ENCODE results near the gene CREB5.
"Not testable (repeated sequence)": the region's sequence is repeated elsewhere in the genome, so short reads cannot be mapped to it uniquely, and the experiment has no call there.

The CREB5 gene

DNA sequence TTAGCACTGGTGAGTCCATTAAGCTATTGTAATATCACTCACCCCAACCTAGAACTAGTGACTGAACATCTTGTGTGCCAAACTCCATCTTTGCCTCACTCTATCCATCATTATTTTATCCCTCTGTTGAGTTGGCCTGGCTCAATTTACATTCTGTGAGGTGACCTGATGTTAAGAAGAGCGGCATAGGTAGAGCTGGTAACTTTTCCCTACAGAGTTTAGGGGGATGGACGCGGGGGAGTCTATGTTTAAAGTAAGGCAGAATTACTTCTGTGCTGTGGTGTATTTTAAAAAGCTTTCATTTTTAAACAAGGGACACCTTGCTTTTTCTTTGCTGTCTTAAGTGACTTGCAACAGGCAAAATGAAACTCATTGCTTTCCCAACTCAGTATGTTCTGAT, 186.3 kb downstream of the CREB5 start:
- in situ Hi-C loops (cut with MboI; ENCODE audit: low sequenced_read_pairs) = no loop called here

DNA sequence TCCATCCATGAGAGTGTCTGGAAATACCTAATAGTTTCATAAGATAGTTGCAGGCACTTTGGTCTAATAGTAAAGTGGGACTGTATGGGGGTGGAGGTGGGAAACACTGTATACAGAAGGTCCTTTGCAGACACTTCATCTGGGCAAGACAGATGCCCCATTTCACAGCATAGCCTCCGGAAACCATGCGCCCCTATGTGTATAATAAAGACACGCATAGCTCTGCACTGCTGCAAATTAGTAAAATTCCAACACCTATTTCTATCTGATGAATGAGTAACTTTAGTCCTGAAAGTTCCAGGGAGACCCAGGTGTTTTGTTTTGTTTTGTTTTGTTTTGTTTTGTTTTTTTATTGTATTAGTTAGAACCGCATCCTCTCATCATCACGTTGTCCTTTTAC, 187.1 kb downstream of the CREB5 start:
- in situ Hi-C loops (cut with MboI; ENCODE audit: low sequenced_read_pairs) = no loop called here

DNA sequence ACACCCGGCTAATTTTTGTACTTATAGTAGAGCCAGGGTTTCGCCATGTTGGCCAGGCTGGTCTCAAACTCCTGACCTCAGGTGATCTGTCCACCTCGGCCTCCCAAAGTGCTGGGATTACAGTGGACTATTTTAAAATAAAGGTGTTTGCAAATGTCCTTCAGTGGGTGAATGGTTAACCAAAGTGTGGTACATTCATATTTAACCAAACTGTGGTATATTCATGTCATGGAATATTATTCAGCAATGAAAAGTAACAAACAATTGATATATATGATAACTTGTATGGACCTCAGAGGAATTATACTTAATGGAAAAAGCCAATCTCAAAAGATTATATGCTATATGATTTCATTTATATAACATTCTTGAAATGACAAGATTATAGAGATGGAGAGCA, 190.0 kb downstream of the CREB5 start:
- in situ Hi-C loops (cut with MboI; ENCODE audit: low sequenced_read_pairs) = no loop called here

DNA sequence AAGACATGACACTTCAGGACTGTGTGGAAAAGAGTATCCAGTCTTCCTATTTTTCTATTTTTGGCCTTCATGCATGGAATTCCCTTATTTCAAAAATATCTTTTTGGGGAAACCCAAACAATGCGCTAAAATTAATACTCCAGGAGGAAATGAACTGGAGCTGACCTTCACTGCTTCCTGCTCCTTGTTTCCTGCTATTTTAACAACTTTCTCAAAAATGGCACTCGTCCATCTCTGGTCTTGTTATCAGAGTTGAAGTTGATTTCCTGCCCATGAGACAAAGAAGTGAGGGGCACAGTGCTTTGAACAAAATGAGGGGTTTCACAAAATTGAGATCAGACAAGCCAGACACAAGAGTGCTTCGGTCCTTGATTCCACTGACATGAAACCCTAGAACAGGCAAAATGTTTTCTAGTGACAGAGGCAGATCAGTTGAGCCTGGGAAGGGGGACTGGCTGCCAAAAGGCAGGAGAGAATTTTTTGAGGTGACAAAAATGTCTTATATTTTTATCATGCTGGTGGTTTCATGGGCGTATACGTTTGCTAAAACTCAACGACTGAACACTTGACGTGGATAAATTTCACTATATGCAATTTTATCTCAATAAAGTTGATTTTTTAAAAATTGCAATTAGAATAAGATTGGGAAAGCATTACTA, 193.2 kb downstream of the CREB5 start:
- in situ Hi-C loops (cut with MboI; ENCODE audit: low sequenced_read_pairs) = no loop called here

DNA sequence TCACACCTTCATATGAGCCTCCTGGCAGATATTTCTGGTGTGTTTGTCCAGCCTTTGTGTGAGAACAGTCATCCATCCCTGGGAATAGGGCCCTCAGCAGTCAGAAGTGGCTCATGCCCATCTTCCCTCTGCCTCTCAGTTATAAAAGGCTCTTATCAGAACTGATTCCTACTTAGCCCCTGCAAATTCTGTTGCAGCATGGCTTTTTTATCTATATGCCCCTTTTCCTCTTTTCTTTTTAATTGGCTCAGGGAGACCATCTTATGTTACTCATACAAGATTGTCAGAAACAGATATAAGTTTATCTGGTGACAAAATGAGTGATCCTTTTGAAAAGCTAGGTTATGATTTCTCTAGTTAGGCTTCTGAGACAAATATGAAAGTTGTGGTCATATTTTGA, 194.1 kb downstream of the CREB5 start:
- in situ Hi-C loops (cut with MboI; ENCODE audit: low sequenced_read_pairs) = no loop called here

DNA sequence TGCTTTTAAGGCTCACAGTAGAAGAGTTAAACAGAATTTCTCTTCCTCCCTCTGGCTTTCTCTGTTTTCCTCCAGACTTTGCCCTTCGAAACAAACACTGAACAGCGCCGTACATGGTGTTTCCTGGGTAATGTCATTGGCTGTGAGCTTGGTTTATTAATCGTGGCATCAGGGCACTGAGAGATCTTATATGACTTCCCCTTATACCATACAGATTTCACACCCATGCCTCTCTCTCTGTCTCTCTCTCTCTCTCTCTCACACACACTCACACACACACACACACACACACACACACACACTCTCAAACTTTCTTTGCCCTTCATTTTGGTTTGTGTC, 195.5 kb downstream of the CREB5 start:
- in situ Hi-C loops (cut with MboI; ENCODE audit: low sequenced_read_pairs) = no loop called here

DNA sequence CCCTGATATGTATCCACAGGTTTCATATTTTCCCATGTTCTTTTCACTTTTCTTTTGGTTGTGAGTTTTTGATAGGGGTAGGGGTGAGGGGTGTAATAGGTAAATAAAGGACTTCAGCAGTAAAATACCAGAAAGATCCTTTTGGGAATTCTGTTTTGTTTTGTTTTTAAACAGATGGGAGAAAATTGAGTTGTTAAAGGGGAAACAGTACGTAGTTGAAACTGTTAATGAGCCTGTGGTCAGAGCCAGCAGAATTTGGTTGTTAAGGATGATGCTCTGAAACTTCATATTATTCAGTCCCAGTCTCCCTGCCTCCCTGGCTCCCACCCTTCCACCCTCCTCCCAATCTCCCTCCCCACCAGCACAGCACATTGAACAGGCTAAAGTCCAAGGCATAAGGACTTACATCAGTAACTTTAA, 195.9 kb downstream of the CREB5 start:
- in situ Hi-C loops (cut with MboI; ENCODE audit: low sequenced_read_pairs) = no loop called here

DNA sequence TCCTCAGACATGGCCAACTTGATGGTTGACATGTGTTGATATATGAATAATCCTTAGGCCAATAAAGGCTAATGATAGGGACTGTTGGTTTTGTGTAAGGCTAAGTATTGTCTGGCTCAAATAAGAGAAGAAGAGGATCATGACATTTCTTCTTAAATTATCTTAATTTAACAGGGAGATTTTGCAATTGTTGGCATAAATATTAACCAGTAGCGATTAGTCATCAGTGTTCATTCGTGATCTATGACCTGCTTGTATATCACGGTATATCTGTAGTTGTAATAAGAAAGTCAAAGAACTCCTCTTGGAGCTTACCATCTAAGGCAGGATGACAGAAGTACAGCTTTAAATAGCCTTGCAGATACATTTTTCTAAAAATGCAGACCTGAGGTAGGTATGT, 196.4 kb downstream of the CREB5 start:
- in situ Hi-C loops (cut with MboI; ENCODE audit: low sequenced_read_pairs) = no loop called here

DNA sequence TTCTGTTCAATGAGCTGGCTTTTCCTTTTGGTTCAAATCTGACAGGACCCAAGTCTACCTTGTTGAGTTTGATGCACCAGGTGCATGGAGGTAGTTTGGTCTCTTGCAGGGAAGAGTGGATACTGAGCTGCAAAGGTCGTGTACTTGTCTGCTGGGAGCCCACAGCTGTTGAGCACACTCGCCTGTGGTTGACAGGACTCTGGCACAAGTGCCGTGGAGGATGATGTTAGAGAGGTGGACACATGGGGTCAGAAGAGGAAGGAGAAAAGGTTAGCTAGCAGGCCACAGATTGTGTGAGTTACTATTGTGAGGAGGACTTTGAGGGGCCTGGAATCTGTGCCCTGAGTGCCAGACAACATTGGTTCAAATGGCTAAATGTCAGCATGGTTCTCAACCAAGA, 197.3 kb downstream of the CREB5 start:
- in situ Hi-C loops (cut with MboI; ENCODE audit: low sequenced_read_pairs) = no loop called here

DNA sequence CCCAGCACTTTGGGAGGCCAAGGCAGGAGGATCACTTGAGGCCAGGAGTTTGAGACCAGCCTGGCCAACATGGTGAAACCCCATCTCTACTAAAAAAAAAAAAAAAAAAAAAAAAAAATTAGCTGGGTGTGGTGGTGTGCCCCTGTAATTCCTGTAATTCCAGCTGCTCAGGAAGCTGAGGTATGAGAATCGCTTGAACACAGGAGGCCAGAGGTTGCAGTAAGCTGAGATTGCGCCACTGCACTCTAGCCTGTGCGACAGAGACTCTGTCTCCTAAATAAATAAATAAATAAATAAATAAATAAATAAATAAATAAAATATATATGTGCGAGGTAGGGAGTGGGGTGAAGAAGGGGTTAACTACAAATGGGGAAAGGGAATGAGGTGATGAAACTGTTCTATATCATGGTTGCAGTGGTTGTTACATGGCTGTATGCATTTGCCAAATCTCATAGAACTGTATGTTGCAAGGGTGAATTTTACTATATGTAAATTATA, 199.1 kb downstream of the CREB5 start:
- in situ Hi-C loops (cut with MboI; ENCODE audit: low sequenced_read_pairs) = not testable (repeated sequence)

DNA sequence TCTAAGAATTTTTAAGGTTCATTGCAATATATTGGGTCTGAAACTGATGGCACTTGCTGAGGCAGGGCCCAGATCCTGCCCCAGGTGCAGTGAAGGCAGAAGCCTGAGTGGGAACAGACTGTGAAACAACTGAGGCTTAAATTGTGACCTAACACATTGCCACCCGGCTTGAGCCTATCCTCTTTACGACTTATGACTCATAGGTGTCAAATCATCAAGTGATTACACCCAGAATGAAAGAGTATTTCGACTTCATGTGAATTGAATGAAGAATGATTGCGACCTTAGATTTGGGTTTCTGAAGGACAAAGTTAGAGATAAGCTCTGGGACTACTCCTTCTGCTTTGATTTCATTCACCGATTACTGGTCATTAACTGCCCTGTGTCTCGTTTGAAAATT, 200.9 kb downstream of the CREB5 start:
- in situ Hi-C loops (cut with MboI; ENCODE audit: low sequenced_read_pairs) = no loop called here

DNA sequence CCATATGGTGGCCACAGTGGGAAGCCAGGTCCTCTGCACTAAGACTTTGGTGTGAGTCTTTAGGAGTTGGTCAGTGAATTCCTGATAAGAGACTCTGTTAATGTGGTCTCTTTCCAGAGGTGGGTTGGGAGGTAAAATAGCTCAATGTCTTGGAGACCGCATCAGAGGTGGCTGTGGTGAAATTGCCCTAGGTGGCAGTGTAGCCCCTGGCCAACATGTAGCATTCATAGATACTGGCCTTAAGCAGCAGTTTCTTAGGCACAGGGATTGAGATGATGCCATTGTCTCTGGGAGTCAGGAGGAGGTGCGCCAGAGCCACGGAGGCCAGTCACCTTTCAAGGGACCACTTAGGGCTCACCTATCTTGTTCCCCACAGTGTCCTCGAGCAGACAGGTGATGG, 202.8 kb downstream of the CREB5 start:
- in situ Hi-C loops (cut with MboI; ENCODE audit: low sequenced_read_pairs) = no loop called here

DNA sequence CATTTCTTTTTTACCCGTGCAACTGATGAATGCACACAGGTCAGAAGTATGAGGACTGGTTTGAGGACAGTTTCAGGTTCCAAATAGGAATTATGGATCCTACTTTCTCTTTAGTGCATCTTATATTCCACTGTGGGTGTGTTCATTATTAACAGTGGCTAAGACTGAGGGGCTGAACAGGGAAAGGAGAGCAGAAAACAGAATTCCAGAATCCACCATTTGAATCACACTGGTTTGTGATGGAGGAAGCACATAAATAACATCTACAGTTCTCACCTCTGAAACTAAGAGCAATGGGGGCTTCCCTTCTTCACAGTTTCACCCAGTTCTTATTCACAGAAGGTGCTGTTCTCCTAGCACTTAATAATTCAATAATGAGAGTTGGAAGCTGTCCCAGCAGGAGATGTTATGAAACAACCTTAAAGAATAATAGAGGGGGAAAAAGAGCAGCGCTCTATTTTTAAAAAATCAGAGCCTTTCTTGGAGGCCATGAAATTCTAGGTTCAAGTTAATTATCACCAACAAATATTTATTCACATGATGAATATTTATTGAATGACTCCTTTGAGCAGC, 205.1 kb downstream of the CREB5 start:
- in situ Hi-C loops (cut with MboI; ENCODE audit: low sequenced_read_pairs) = no loop called here

DNA sequence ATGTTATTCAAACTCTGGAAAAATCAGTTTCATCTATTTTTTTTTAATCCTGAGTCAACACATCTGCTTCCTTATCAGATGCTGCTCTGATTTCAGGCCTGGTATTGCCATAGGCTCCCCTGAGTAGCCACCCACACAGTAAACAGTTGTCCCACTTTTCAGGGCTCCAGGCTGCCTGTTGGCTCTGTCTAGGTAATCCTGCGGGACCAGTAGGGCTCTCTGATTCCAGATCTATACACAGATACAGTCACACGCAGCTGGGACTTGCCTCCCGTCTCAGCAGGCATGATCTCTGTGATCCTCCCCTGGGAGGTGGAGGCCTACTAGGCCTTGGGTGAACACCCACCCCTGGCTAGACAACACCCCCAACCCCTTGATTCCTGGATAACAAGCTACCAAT, 206.1 kb downstream of the CREB5 start:
- in situ Hi-C loops (cut with MboI; ENCODE audit: low sequenced_read_pairs) = no loop called here

DNA sequence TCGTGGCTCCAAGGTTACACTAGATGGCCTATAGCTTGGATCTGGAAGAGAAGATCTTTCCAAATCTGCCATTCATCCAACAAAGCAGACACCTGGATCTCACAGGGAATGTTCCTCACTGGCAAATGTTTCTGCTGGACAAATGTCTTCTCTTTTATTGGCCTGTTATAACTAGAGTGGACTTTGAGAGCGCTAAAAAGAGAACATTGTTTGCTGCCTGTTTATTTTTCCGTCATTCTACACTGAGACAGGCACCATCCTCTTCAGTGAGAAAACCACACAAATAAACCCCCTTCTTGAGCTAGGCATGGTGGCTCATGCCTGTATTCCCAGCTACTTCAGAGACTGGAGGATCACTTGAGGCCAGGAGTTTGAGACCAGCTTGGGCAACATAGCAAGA, 206.9 kb downstream of the CREB5 start:
- in situ Hi-C loops (cut with MboI; ENCODE audit: low sequenced_read_pairs) = no loop called here

DNA sequence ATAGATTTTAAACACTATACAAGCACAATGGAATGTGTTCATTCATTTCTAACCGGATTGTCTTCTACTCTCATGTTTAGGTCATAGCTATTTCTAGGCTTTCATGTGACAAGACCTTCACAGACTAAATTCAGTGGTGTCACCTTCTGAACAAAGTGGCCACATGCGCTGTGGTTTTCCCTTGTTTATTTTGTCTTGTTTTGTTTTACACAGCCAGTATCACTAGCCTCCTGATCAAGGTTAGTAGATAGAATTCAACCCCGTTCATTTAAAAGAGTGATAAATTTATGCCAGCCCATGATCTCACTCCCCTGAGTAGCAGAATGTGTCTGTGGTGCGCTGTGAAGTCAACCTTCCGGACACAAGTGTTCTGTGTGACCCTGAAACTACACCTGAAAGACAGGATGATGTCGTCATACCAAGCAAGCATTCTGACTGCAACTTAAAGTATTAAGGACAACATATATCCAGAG, 209.1 kb downstream of the CREB5 start:
- in situ Hi-C loops (cut with MboI; ENCODE audit: low sequenced_read_pairs) = no loop called here

DNA sequence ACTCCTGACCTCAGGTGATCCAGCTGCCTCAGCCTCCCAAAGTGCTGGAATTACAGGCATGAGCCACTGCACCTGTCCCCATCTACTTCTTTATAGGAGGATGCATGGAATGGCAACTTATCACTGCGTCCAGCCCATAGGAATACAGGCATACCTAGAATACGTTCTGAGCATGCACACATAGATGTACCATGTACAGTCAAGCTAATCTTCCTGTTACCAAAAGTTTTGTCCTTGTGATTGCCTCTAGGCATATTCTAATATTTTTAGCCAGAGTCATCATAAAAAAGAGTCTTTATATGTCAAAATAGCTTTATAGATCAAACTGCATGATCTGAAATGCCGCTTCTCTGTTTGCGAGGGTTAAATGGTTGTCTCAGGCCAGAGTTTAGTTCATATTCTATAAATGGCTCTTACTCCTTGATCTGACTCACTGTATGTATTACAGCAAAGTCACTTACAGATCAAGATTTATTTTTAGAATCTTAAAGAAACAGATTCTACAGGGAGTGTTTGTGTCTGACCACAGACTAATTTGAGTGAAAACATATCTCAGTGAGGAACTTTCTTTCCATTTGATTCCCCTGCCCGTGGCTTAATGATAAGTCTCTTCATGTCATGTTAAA, 210.9 kb downstream of the CREB5 start:
- in situ Hi-C loops (cut with MboI; ENCODE audit: low sequenced_read_pairs) = no loop called here

DNA sequence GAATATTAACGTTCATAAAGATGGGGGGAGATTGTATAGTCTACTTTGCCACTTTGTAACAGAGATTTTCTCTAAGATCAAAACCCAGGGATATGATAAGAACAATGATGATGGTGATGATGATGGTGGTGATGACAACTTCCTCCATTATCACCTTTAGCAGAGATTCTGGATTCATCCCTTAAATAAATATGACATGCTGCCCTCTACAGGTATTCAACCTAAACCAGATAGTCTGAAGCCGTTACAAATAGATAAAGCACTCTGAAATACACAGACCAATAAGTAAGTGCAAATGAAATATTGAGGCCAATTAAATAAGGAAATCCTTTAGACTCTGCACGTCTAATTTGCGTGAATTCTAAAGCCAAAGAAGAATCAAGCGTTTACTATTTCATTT, 211.5 kb downstream of the CREB5 start:
- in situ Hi-C loops (cut with MboI; ENCODE audit: low sequenced_read_pairs) = no loop called here

DNA sequence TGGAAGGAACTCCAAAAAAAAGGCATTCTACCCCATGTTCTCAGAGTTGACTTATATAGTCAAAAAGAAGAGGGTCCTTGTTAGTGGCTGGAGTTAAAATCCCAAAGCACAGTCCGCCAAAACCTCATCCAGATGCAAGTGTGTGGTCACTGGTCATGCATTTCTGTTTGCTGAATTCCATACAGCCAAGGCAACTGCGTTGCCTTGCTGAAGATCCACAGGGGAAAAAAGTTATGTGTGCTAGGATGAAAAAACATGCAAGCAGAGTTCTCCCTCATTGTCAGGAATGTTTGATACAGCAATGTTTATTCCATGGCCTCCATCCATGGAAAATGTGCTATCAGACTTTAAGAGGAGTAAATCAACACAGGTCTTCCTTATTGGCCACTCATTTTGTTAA, 213.1 kb downstream of the CREB5 start:
- in situ Hi-C loops (cut with MboI; ENCODE audit: low sequenced_read_pairs) = no loop called here

DNA sequence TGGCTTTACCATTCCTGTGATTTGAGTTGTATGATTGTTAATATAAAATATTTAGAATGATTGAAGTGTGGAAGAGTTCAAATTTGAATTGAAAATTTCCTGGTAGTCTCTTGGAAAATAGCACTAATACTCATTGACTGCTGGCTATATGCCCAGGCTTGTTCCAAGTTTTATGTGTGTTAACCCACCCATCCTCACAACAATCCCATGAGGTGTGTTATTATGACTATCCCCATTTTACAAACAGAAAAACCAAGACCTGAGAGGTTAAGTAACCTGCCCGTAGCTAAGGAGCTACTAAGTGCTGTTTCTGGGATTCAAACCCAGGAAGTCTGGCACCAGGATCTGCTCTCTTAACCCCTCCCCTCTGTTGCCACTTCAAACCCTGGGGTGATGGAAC, 213.9 kb downstream of the CREB5 start:
- in situ Hi-C loops (cut with MboI; ENCODE audit: low sequenced_read_pairs) = no loop called here

DNA sequence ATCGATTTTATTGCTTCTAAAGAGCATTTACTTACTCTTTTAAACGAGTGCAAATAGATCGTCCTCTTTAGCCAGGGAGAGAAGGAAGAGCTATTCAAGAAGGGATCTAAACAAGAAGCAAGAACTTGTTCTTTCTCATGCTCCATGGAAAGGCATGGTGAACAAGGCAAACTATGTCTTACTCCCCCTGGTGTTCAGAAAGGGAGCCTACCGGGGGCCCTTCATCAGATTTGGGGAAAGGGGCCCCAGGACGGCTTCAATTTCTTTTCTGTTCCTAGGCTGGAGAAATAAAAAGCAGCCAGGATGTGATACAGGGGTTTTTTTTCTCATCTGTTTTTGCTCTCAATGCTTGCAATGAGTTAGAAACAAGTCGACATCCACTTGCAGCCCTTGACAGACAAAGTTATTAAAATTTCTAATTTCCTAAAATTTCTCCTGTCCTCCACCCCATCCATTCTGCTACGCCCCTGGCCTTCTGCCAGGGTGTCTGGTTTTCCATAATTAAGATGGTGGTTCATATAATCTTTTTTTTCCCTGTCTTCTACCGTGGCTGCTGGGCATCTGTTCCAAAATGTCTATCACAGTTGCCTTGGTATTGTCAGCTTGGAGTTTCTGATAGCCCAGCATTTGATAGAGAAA, 214.4 kb downstream of the CREB5 start:
- in situ Hi-C loops (cut with MboI; ENCODE audit: low sequenced_read_pairs) = no loop called here

DNA sequence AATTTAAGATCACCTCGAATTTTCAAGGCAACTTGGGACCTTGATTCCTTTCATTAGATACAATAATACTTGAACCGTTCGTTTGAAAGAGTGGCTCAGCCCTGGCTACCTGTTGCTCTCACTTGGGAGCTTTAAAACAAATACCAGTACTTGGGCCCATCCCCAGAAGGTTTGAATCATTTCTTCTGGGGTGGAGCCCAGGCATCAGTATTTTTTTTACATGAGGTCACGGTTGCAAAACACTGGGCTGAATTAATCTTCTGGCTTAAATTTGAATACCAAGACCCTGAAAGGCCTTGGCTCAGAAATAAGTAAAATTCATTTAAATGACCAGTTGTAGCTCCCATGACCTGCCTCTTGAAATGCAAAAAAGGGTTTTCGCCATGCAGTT, 214.9 kb downstream of the CREB5 start:
- in situ Hi-C loops (cut with MboI; ENCODE audit: low sequenced_read_pairs) = no loop called here

Data from hTERT RPE-1 (cell line).